Measurements from ENCODE around the gene LRRC4C.

Gene LRRC4C

DNA sequence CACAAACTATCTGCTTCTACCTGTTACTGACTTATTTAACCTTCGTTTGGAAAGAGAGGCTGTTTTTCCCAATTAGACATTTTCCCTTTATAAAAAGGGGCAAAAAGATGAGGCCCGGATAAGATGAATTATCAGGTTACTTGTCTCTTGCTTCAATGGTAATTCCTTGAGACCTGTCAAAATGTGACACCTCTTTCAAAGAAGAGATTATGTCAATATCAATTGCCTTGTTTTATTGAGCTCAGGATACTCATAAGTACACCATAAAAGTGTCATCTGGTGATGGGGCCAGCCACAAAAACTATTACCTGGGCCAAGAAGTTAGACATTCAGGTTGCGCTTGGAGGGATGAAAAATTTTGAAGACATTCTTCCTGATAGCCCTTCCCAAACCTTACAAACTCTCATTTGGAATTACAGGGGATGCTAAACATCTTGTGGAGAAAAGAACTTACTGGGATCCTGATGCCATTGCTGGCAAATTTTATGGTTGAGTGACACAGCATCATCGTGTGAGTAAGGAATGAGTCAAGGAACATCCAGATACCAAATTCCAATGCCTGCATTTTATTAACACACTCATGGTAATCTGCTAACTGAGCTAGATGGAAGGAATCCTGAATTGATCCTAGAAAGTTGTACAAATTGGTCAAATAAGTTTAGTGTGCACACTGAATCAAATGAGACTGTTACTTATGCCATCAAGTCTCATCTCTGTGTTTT lies 1071.2 kb downstream of the LRRC4C start:
- TF ChIP-seq JUND (IDR thresholded peaks at IDR 0.05; ENCODE audit: low read depth): no peak
- in situ Hi-C loops (cut with HindIII; ENCODE audit: low pct_unique_long_range_greater_than_20kb, low sequenced_read_pairs): no loop called here
- no peak for DNase-seq (ENCODE audit: low read depth in 1 of 2, low spot score in 1 of 2)

DNA sequence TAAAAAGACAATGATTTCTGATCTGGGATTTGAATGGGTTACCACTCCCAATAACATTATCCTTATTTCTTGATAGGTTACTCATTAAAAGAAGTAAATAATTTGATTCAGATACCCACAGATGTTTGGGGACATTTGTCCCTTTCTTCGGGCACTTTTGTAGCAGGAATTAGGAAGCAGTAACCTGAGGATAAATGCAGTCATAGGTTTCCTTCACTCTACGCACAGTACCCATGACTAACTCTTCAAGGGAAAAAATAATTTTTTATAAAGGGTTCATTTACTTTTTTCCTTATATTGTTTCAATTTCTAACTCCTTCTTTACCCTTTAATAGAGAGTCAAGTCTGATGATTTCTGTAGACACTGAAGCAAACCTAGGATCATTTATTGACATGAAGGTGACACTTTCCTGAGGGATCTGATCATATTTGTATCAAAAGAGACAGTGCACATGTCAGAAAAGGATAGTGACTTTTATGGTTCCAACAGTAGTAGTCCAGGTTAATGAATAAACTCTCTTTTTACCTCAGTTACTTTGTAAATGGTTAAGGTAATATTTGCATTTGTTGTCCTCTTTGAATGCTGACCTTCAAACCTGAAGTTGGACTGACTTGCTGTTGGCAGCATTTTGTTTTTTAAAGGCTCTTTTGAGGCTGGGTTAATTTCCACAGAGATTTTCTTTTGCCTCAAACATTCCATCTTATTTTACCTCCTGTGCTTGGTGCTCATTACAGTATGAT lies 1072.0 kb downstream of the LRRC4C start:
- no peak for TF ChIP-seq JUND (IDR thresholded peaks at IDR 0.05; ENCODE audit: low read depth)

DNA sequence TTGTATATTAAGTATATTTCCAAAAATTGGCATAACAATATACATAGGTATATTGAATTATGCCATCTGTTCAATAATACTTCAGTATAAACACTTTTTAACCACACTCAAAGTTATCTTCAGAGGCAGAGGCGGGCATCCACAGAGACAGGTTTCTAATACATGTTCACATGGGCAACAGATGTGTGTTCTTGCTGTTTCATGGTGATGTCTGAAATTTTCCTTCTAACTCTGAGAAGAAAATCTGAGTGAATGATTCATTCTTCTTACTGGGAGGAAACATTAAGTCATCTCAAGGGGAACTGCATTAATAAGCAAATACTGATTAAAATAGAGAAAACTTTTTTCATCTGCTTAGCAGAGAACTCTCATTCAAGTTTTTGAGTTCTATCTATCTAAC lies 1074.5 kb downstream of the LRRC4C start:
- TF ChIP-seq JUND (IDR thresholded peaks at IDR 0.05; ENCODE audit: low read depth): no peak

More for the DNA sequence above, 1072.0 kb downstream of the LRRC4C start:
- no peak for DNase-seq (ENCODE audit: low read depth in 1 of 2, low spot score in 1 of 2)
- in situ Hi-C loops (cut with HindIII; ENCODE audit: low pct_unique_long_range_greater_than_20kb, low sequenced_read_pairs): no loop called here

DNA sequence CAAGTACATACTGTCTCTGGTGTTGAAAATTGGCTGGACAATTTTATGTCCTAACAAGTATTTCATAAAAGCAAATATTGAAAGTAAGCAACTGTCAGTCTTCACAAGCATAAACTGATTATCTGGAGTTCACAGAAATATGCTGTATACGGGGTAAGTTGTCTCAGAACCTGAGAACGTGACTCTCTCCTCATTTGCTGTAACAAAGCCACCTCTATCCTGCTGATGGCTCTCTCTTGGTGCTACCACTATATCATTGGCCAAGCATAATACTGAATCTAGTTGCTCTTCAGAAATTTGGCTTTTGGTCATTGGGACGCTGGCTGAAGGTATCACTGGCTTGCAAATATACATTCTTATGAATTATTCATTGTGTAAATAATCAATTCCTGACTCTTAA lies 1078.0 kb downstream of the LRRC4C start:
- in situ Hi-C loops (cut with HindIII; ENCODE audit: low pct_unique_long_range_greater_than_20kb, low sequenced_read_pairs): no loop called here
- no peak for DNase-seq (ENCODE audit: low read depth in 1 of 2, low spot score in 1 of 2)
- TF ChIP-seq JUND (IDR thresholded peaks at IDR 0.05; ENCODE audit: low read depth): no peak

More for the DNA sequence above, 1074.5 kb downstream of the LRRC4C start:
- DNase-seq (ENCODE audit: low read depth in 1 of 2, low spot score in 1 of 2): no peak
- in situ Hi-C loops (cut with HindIII; ENCODE audit: low pct_unique_long_range_greater_than_20kb, low sequenced_read_pairs): no loop called here

DNA sequence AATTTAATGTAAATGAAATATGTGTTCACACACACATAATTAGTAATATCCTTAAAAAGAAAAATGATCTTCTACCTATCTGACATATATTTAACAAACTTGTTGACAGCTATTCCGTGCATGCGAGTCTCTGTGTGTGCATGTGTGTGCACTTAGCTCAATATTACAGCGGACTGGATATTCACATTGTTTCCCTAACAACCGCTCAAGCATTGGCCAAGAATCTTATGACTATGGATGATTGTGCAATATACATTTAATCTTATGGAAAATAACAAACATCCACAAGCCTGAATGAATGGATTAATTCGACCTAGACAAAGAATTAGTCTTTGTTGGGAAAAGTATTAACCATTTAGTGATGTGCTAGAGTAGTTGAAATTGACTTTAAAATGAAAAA lies 1078.6 kb downstream of the LRRC4C start:
- peak in 1 of 2 experiments; percentile 15 for DNase-seq (ENCODE audit: low read depth in 1 of 2, low spot score in 1 of 2)
- TF ChIP-seq JUND (IDR thresholded peaks at IDR 0.05; ENCODE audit: low read depth): no peak
- in situ Hi-C loops (cut with HindIII; ENCODE audit: low pct_unique_long_range_greater_than_20kb, low sequenced_read_pairs): no loop called here

DNA sequence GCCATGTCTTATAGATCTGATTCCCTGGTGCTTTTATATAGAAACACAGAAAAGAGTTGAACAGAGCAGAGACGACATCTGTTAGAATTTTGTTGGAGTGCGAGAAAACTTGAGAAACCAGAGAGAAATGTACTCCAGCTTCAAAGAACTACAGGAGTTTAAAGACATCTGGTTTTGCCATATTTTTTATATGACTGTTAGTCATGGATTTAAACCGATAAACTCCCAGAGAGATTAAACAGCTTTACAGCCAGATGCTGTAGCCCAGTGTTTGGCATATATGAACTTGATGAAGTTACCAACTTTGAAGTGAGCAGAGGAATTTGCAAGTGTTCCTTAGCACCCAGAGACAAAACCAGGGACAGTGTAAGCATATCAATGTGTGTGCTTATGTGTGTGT lies 1083.1 kb downstream of the LRRC4C start:
- in situ Hi-C loops (cut with HindIII; ENCODE audit: low pct_unique_long_range_greater_than_20kb, low sequenced_read_pairs): no loop called here
- DNase-seq (ENCODE audit: low read depth in 1 of 2, low spot score in 1 of 2): no peak
- TF ChIP-seq JUND (IDR thresholded peaks at IDR 0.05; ENCODE audit: low read depth): no peak

DNA sequence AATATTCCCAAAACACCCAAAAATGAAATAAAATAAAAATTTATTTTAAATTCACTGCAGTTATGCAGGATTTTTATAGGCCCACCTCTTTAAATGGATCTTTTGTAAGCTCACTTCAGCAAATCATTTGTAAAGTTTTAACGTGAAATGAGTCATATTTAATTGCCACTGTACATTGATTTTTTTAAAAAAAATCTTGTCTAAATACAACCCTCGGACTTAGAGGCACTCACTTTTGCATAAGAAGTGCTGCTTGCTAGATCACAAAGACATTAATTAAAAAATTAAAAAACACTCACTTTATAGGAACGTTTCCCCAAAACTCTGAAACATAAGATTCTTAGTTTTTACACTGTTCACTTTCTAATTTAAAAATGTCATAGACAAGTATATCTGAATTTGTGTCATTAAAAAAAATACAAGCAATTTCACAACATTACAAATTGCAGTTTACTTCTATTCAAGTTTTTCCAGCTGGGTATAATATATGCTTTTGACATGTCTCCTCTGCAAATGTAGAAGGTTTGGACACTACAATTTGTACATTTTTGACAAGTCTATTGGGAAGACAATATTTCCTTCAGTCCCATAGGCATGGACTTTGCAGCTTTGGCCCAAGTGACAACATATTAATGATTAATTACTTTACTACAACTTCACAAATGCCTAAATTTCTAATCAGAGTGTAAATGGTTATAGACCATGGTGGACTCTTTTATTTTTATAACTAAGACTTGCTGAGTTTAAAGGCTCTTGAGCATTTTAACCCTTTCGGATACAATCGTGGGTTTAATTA lies 1088.4 kb downstream of the LRRC4C start:
- in situ Hi-C loops (cut with HindIII; ENCODE audit: low pct_unique_long_range_greater_than_20kb, low sequenced_read_pairs): no loop called here
- no peak for DNase-seq (ENCODE audit: low read depth in 1 of 2, low spot score in 1 of 2)
- no peak for TF ChIP-seq JUND (IDR thresholded peaks at IDR 0.05; ENCODE audit: low read depth)

DNA sequence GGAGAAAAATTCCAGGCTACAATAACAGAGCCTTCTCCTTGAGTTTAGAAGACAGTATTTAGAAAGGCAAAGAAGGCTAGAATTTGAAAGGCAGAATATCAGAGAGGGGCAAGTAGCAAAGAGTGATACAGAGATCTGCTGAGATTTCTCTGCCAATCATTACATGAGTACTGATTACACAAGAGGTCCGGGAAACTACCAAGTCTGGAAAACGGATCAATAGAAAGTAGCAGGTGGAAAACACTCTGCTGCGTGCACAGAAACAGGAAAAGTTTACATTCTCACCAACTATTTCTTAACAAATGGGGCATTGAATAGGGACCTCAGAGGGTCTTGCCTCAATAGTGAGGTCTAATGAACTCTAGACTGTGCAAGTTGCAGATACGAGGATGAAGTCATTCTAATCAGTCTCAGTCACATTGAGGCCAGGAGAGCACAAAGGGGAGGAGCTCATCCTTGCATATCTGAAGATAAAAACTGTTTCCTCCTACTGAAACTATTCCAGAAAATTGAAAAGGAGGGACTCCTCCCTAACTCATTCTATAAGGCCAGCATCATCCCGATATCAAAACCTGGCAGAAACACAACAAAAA lies 1099.2 kb downstream of the LRRC4C start:
- in situ Hi-C loops (cut with HindIII; ENCODE audit: low pct_unique_long_range_greater_than_20kb, low sequenced_read_pairs): no loop called here
- TF ChIP-seq JUND (IDR thresholded peaks at IDR 0.05; ENCODE audit: low read depth): no peak
- no peak for DNase-seq (ENCODE audit: low read depth in 1 of 2, low spot score in 1 of 2)

DNA sequence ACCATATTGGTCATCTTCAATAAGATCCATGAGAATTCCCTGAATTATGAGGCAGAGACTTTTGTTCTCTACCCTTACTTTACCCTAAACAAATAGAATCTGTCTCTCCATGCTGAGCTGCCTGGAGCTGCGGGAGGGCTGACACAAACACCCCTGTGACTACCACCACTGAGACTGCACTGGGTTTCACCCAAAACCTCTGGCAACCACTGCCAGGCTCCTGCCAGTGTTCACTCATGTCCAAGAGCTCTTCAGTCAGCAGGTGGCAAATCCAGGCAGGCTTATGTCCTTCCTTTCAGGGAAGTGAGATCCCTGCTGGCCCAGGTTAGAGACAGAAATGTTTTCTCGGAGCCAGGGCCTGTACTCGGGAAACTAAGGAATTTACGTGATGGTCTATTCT lies 1105.3 kb downstream of the LRRC4C start:
- in situ Hi-C loops (cut with HindIII; ENCODE audit: low pct_unique_long_range_greater_than_20kb, low sequenced_read_pairs): no loop called here
- DNase-seq (ENCODE audit: low read depth in 1 of 2, low spot score in 1 of 2): no peak
- no peak for TF ChIP-seq JUND (IDR thresholded peaks at IDR 0.05; ENCODE audit: low read depth)

DNA sequence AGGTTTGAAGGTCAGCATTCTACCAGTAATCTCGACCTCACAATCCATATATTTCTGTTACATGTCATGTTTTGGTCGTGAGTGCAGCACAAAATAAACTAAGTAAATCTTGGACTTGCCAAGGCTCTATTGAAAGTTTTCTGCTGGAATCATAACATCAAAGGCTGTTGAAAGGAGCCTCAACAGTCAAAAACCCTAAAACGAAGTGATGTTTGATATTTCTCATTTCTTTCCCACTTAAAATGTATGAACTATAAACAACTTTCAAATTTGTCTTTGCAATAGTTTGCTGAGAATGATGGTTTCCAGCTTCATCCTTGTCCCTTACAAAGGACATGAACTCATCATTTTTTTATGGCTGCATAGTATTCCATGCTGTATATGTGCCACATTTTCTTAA lies 1118.5 kb downstream of the LRRC4C start:
- in situ Hi-C loops (cut with HindIII; ENCODE audit: low pct_unique_long_range_greater_than_20kb, low sequenced_read_pairs): no loop called here
- no peak for TF ChIP-seq JUND (IDR thresholded peaks at IDR 0.05; ENCODE audit: low read depth)
- no peak for DNase-seq (ENCODE audit: low read depth in 1 of 2, low spot score in 1 of 2)

DNA sequence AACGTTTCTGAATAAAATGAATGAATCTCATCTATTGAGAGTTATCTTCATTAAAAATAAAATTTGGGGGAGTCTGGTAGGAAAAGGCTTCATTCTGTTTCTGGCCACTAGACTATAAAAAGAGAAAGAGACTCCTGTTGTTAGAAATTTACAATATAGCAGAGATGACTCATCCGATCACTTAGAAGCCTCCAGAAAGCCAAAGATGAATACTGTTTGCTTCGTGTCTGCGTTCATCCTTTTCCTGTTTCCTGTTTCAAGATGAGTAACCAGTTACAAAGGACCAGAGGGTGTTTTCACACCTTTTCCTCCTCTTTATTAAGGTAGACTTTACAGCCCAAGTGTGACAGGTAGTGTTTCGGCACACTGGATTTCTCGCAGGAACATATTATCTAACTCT lies 1120.7 kb downstream of the LRRC4C start:
- TF ChIP-seq JUND (IDR thresholded peaks at IDR 0.05; ENCODE audit: low read depth): no peak
- in situ Hi-C loops (cut with HindIII; ENCODE audit: low pct_unique_long_range_greater_than_20kb, low sequenced_read_pairs): no loop called here
- DNase-seq (ENCODE audit: low read depth in 1 of 2, low spot score in 1 of 2): no peak

DNA sequence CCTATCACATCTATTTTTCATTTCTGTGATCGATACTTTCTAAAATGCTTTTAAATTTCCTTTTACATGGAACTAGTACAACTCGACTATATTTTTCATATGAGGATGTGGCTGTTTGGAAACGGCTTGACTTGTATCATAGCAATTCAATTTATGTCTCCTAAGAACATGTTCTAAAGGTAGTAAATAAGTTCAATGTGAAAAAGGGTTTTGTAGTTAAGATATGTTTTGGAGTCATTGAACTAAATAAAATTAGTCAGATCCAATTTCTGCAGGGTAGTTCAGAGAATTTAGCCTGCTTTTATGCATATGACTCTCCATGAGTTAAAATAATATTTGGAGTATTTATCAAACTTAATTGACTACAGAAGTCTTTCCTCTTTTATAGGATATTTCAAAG lies 1121.4 kb downstream of the LRRC4C start:
- no peak for TF ChIP-seq JUND (IDR thresholded peaks at IDR 0.05; ENCODE audit: low read depth)
- no peak for DNase-seq (ENCODE audit: low read depth in 1 of 2, low spot score in 1 of 2)

More for the DNA sequence above, 1121.4 kb downstream of the LRRC4C start:
- in situ Hi-C loops (cut with HindIII; ENCODE audit: low pct_unique_long_range_greater_than_20kb, low sequenced_read_pairs): no loop called here

Measured in T47D (cell line).